ENCODE measurements around the gene SH3TC1.

The SH3TC1 gene

GRCh38 chr4:8244001-8244757 is 45.1 kb downstream of the SH3TC1 start:
- no peak for DNase-seq (ENCODE audit: low spot score)

DNA sequence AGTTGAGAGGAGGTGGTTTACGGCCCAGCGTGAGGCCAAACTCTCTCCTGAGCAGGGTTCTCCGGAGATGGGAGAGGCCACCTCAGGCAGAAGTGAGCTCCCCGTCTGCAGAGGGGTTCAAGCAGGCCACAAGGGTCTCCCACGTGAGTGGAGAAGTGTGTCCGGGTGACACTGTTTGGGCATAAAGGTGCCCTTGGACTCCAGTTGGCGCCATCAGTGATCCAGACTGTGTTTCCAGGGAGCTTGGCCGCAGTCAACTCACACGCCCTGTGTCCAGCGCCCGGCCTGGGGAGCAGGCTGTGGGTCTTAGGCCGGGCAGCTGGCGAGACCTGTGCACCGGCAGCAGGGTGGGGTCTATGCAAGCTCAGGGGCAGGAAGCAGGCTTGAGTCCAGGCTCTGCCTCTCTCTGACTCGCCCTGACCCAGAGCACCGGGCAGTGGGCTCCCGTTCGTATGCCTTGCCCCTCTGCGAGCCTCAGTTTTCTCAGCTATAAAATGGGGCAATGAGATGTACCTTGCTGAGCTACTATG is 45.9 kb downstream of the SH3TC1 start:
- no peak for DNase-seq (ENCODE audit: low spot score)

GRCh38 chr4:8245884-8246833 is 47.1 kb downstream of the SH3TC1 start:
- no peak for DNase-seq (ENCODE audit: low spot score)

- no peak for DNase-seq (ENCODE audit: low spot score)
These were observed 48.2 kb downstream of the SH3TC1 start for GRCh38 chr4:8247047-8247930.

DNA sequence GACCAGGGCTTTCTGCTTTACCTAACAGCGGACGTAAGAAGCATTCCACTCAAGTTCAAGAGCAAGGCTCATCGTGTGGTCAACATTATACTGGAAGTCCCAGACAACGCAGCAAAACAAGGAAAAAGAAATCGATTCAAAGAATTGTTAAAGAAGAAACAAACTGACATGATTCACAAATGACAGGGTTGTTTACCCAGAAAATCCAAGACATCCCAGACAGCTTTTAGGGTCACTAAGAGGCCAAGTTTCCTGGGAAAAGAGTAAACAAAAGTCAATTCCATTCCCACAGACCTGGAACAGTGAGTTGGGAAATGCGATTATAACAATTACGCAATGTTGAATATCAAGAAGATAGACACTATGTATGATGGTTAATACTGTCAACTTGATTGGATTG is 49.0 kb downstream of the SH3TC1 start:
- no peak for DNase-seq (ENCODE audit: low spot score)

DNA sequence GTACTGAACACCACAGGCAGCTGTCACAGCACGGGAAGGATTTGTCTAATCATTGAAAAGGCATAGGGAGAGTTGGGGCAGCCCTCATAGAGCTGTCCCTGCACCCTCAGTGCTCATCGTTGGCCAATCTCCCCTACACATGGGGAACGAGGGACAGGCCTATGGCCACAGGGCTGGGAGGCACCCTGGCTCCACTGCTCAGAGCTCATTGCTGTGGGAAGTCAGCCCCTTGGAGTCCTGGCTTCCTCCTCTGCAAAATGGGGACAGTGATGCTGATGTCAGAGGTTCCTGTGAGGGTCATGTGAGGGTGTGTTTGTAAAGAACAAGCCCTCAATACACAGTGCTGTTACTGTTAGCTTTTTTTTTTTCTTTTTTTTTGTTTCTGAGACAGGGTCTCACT is 51.1 kb downstream of the SH3TC1 start:
- DNase-seq (ENCODE audit: low spot score) = no peak

DNA sequence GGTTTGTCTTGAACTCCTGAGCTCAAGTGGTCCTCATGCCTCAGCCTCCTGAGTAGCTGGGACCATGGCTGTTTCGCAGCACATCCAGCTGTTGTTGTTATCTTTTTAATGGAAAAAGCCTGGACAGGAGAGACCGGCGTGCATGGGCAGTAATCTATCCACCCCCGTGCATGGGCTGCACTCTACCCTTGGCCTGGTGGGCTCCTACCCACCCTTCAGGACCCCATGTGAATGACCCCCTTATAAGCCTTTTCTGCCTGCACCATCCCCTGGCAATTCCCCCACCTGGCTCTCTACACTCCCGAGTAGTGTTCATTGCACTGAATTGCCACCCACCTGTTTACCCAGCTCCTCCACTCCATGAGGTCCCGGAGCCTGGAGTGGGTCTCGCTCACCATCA is 51.5 kb downstream of the SH3TC1 start:
- no peak for DNase-seq (ENCODE audit: low spot score)

GRCh38 chr4:8251110-8251883 is 52.2 kb downstream of the SH3TC1 start:
- DNase-seq (ENCODE audit: low spot score) = no peak

- DNase-seq (ENCODE audit: low spot score) = no peak
These were observed 53.4 kb downstream of the SH3TC1 start for GRCh38 chr4:8252301-8253173.

DNA sequence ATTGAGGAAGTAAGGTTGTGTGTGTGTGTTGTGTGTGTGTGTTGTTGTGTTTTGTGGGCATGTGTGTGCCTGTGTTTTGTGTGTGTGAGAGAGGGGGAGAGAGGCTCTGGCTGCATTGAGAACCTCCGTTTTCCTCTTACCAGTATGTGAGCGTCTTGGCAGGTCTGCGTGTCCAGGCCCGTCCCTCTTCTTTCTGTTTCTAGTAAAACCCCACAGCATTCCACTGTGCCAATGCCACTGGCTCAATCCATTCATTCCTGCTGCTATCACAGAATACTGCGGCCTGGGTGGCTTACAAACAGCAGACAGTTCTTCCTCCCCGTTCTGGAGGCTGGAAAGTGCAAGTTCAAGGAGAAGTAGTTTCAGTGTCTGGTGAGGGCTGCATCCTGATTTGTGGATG is 55.0 kb downstream of the SH3TC1 start:
- no peak for DNase-seq (ENCODE audit: low spot score)

- DNase-seq (ENCODE audit: low spot score) = no peak
These were observed 56.8 kb downstream of the SH3TC1 start for GRCh38 chr4:8255698-8256441.

DNA sequence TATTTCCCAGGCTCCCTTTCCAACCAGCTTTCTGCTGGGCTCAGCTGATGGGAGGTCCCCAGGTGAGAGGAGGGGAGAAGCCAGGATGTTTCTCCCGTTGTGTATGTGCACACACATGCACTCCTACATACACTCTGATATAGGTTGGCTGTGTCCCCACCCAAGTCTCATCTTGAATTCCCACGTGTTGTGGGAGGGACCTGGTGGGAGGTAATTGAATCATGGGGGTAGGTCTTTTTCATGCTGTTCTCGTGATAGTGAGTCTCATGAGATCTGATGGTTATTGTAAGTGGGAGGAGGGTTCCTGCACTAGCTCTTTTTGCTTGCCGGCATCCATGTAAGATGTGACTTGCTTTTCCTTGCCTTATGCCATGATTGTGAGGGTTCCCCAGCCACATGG is 58.8 kb downstream of the SH3TC1 start:
- DNase-seq (ENCODE audit: low spot score) = no peak

GRCh38 chr4:8258552-8259212 is 59.6 kb downstream of the SH3TC1 start:
- DNase-seq (ENCODE audit: low spot score) = no peak

DNA sequence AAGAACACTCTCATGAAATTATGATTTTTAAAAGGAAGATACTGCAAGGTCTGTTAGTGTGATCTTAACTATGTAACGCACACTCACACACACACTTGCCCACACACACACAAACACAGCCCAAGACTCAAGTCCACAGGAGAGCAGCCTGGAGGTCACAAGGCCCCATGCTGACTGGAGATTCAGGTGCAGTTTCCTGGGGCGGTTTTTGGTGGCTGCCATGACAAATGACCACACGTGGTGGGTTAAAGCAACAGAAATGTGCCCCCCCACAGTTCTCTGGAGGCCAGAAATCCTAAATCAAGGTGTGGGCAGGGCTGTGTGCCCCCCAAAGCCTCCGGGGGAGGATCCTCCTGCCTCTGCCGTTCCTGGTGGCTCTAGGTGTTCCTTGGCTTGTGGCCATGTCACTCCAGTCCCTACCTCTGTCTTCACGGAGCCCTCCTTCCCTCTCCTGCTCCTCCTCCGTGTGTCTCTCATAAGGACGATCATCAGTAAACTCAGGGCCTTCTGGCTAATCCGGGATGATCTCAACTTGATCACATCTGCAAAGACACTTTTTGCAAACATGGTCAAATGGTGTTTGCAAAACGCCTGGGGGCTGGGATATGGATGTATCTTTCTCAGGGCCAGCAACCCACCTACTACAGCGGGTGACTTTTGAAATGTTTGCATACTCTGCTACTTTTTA is 60.8 kb downstream of the SH3TC1 start:
- no peak for DNase-seq (ENCODE audit: low spot score)

- no peak for DNase-seq (ENCODE audit: low spot score)
These were observed 61.6 kb downstream of the SH3TC1 start for GRCh38 chr4:8260656-8261111.

- no peak for DNase-seq (ENCODE audit: low spot score)
These were observed 62.9 kb downstream of the SH3TC1 start for GRCh38 chr4:8261851-8262535.

DNA sequence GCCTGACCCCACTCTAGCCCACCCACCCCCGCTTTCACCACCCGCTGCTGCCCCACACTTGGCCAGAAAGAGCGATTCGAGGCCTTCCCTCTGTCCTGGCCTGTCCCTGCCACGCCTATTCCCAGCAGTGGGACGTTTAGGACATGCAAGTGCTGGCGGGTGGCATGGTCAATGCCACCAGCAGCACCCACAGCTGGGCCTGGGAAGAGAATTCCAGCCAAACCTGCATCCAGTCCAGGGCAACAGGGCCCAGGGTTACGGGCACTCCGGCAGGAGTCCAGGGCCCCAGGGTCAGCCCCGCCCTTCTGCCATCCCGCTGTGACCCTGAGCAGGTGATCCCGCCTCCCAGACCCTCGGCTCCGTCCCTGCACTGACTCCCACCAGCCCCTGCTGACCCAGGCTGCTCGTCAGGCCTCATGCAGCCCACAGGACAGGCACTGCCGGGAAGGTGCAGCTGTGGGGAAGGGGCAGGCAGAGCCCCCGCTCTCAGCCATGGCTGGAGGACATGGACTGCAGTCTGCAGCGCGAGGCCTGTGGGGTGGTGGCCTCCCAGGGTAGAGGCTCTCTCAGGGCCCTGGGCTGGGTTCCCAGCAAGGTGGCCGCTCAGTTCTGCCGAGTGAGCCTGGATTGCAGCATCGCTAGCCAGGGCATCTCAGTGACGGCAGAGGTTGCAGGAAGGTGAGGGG is 63.7 kb downstream of the SH3TC1 start:
- DNase-seq (ENCODE audit: low spot score) = no peak
